ENCODE results near the gene ROBO3.

ROBO3 gene

GRCh38 chr11:124875943-124876817 is 10.9 kb downstream of the ROBO3 start:
- DNase-seq = peak; percentile 90

GRCh38 chr11:124876818-124877630 is 11.8 kb downstream of the ROBO3 start:
- DNase-seq = no peak

- no peak for DNase-seq
Observed at GRCh38 chr11:124877631-124877909, 12.3 kb downstream of the ROBO3 start.

GRCh38 chr11:124877910-124878758 is 12.9 kb downstream of the ROBO3 start:
- no peak for DNase-seq

GRCh38 chr11:124878759-124879492 is 13.7 kb downstream of the ROBO3 start:
- DNase-seq = no peak

- DNase-seq = no peak
Observed at GRCh38 chr11:124879493-124880289, 14.5 kb downstream of the ROBO3 start.

GRCh38 chr11:124880290-124880611 is 15.0 kb downstream of the ROBO3 start:
- DNase-seq = no peak

GRCh38 chr11:124880958-124881357 is 15.7 kb downstream of the ROBO3 start:
- no peak for DNase-seq

GRCh38 chr11:124882339-124883071 is 17.3 kb downstream of the ROBO3 start:
- no peak for DNase-seq

- DNase-seq = no peak
Observed at GRCh38 chr11:124884340-124884739, 19.1 kb downstream of the ROBO3 start.

- no peak for DNase-seq
Observed at GRCh38 chr11:124884869-124885479, 19.7 kb downstream of the ROBO3 start.

GRCh38 chr11:124886476-124886875 is 21.2 kb downstream of the ROBO3 start:
- DNase-seq = no peak

- no peak for DNase-seq
Observed at GRCh38 chr11:124886978-124887666, 21.9 kb downstream of the ROBO3 start.

GRCh38 chr11:124887667-124888013 is 22.4 kb downstream of the ROBO3 start:
- no peak for DNase-seq

- no peak for DNase-seq
Observed at GRCh38 chr11:124889191-124890091, 24.2 kb downstream of the ROBO3 start.

GRCh38 chr11:124890151-124890550 is 24.9 kb downstream of the ROBO3 start:
- no peak for DNase-seq

- no peak for DNase-seq
Observed at GRCh38 chr11:124890683-124891372, 25.6 kb downstream of the ROBO3 start.

- no peak for DNase-seq
Observed at GRCh38 chr11:124891373-124891861, 26.2 kb downstream of the ROBO3 start.
